Raji (cell line): ENCODE results near the gene ZNF423.

ENCODE experiments used
- POLR2A ChIP-seq: IDR thresholded peaks from 2 replicates; pipeline ENCODE4 v1.6.1; 2011; ENCODE audit warnings: low read depth, low read length, control low read depth; ENCODE audit not compliant: insufficient read depth

Gene ZNF423

DNA sequence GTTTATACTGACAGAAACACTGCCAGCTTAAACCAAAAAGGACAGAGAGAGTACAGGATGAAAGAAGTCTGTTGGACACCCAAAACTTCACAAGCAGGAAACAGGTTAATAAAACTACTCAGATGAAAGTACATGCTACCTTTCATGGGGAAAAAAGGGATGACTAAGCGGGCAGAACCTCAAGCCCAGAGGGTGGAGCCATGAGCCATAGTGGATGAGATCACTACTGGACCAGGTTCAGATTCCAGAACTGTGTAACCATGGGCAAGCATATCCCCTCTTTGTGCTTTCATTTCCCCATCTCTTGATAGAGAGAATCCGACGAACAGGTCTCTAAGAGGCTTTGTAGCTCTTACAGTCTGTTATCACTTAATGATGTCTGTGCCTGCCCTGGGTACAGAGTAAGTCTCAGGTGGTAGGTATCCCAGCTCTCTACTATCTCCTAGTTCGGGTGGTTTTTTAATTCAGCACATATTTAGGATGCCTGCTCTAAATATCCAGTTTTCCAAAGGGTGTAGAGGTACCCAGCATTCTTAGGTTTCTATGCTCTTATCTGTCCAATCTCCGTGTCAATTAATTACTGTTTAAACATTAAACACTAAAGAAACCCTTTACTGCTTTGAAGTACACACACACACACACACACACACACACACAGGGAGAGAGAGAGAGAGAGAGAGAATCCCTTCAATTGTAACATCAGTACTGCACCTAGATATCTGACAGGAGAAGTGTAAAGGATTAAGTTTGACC is 206.7 kb downstream of the ZNF423 start:
- TF ChIP-seq POLR2A = no peak

DNA sequence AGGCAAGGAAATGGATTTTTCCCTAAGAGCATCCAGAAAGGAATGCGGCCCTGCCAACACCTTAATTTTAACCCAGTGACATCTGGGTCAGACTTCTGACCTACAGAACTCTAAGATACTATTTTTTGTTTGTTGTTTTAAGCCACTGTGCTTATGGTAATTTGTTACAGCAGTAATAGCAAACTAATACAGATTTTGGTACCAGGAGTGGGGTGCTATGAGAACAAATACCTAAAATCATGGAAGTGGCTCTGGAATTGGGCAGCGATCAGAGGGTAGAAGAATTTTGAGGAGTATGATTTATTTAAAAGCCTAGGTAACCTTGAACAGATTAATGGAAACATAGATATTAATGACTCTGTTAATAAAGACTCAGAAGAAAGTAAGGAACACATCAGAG is 208.2 kb downstream of the ZNF423 start:
- no peak for TF ChIP-seq POLR2A

DNA sequence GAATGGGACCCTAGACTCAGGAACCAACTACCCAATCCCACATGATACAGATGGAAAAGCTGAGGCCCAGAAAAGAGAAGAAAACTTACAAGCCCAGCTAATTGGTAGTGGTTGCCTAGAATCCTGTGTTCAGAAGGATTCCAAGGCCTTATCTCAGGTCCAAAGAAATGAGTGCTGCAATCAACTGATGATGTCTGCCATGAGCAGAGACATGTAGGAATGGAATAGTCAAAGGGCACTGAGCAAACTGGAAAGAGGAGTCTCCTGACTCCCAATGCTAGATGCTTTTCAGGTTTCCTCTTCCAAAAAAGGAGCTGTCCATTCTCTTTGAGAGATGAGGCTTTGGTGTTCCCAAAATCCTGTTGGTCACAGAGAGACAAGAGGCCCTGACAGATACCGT is 210.6 kb downstream of the ZNF423 start:
- no peak for TF ChIP-seq POLR2A

DNA sequence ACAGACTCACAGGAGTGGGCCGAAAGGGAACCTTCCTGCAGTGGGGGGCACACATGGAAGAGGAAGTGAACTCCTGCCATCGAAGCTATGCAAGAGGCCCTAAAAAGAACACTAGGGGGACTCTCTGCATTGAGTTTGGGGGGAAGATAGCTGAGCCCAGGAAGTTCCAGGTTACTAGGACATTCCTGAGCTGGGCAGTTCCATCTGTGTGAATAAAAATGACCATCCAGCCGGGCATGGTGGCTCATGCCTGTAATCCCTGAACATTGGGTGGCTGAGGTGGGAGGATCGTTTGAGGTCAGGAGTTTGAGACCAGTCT is 211.8 kb downstream of the ZNF423 start:
- TF ChIP-seq POLR2A = no peak

DNA sequence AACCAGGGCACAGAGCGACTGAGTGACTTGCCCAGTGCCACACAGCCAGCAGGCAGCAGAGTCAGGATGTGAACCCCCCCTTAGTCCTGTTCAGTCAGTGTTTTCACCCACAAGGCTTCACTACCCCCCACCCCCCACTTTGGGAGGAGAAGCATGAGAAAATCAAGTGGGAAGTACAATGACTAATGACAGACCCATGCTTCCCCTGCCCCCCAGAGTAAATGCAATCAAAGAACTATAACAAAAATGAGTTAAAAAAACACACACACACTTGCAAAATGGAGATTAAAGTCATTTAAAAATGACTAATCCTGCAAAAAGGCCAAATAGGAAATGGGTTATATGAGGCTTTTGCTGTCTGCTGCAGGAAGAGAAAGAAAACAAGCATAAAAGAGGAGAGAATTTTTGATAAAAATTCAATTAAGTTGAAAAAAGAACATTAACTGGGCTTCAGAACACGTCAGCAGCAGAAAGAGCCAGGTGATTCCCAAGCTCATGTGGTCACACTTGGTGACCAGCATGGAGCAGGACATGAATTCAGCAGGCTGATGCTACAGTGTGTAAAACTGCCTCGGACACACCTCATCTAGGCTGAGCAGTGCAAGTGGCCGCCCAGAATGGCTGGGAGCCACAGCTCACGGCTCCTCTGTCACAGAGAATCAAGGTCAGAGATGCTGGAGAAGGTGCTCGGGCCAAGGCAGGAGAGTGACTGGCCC is 212.3 kb downstream of the ZNF423 start:
- TF ChIP-seq POLR2A = no peak

DNA sequence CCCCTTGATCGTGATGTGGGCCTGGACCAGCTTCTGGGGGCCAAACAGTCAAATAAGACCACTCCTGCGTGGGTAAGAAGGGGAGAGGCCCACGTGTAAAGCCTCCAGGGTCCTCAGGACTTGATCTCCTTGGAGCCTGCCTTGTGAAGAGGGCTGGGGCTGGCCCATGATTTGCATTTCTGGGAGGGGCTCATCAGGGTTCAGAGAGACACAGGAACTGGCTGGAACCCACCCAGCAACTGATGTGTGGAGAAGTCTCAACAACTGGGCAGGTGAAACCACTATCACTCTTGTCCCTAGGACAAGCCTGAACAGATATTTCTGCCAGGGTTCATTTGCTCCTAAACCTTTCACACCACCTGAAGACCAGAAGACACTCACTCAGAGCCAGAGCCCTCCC is 214.7 kb downstream of the ZNF423 start:
- TF ChIP-seq POLR2A = no peak

DNA sequence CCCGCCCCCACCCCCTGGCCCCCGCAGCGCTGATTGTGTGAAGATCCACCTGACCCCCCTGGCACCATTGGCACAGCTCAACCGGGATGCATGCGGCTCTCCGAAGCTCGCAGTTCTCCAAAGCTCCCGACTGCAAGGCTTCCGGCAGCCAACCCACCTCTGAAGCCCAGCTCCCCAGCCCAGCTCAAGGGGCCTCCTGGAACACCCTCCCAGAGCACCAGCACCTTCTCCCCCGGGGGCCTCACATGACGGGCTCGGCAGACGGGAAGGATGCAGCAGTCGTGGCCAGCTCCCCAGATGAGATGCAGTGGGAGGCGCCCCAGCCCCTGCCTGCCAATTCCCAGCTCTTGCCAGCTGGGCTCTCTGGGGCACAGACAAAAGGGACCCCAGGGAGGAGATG is 215.3 kb downstream of the ZNF423 start:
- TF ChIP-seq POLR2A = no peak

DNA sequence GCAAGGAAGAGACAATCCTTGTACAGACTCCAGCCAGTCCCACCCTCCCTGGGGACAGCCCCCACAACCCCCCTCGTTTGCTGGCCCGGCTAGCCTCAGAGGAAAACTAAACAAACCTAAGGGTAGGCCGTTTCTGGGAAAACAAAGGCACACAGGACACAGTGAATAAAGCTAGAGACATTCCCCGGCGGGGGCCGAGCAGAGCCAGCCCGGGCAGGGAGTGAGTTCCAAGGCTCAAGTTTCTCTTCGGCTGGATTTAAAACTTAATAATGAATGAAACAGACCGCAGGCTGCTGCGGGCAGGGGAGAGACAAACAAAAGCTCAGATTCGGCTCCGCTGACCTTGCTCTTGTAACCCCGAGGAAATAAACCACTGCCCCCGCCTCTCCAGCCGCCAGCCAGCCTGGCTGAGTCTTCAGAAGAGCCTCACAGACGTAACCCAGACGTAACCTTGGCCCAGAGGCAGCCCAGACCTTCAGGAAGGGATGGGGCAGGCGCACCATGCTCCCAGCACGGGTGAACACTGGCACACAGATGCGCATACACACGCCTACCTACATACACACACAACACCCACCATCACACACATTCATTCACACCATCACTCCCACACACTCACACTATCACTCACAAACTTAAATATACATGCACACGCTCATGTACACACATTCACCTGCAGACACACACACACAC is 216.0 kb downstream of the ZNF423 start:
- no peak for TF ChIP-seq POLR2A

DNA sequence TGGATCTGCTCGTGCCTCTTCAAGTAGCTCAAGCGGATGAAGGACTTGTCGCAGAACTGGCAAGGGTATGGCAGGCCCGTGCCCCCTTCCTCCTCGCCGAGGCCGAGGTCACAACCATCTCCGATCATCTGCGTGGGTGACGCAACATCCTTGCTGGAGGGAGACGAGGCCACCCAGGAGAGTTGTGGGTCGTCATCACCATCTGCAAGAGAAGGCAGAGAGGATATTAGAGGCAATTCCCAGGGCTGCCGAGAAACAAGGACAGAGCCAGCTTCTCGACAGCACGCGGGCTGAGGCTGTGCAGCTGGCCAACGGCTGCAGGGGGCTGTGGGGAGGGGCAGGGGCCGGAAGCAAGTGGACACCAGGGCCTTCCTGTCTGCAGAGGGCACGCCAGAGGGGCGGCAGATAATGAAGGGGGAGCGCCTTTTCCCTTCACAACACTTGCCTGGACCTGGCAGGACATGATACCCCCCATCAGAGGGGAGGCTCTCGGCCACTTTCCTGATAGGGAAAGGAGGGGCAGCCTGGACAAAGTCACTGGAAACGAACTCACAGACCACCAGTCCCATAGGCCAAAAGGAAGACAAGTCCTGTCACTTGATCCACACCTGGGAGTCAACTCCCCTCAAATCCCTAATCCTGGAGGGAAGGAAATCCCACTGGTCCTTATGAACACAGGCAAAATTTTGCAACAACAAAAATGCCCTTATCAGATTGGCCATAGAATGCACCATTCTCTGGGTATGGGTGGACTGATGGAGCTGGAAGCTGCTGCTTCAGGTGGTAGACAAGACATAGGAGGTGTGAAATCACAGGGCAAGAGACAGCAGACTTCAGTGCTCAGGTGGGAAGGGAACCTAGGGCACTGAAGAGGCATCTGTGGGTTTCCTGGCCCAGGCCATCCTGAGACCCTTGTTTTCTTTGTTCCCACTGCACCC is 217.0 kb downstream of the ZNF423 start:
- no peak for TF ChIP-seq POLR2A

DNA sequence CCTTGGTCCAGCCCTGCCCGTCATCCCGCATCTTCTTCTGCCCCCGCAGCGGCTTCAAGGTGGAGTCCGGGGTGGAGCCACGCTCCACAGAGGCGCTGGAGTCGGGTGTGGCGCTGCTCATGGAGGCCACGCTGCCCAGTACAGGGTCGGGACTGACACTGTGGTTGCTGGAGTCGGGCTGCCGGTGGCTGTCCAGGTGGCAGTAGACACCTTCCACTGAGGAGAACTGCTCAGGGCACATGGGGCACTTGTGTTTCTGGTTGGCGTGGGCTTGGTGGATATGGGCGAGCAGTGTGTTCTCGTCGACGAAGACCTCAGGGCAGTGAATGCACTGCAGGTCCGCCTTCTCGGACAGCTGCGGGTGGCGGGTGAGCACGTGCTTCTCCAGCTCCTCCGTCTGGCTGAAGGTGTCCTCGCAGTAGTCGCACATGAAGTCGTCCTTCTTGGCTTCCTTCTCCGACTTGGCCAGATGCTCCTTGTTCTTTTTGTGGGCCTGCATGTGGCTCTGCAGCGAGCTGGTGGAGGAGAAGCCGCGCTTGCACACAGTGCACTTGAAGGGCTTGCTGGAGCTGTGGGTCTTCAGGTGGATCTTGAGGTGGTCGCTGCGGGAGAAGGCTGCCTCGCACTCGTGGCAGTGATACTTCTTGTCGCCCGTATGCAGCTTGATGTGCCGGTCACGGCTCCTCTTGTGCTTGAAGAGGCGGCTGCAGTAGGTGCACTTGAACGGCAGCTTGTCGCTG is 217.8 kb downstream of the ZNF423 start:
- TF ChIP-seq POLR2A = no peak

DNA sequence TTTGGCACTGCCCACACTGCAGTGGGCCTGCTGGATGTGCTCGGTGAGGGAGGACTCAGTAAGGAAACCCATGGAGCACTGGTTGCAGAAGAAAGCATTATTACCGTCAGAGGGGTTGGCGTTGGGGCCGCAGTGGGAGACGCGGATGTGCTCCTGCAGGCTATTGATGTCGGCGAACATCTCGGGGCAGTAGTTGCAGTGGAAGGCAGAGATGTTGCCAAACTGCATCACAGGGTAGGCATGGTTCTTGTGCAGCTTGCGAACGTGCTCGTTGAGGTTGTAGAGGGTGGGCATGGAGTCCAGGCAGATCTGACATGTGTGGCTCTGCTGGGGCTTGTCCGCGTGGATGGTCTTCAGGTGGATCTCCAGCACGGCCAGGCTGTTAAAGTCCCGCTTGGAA is 218.4 kb downstream of the ZNF423 start:
- TF ChIP-seq POLR2A = no peak

DNA sequence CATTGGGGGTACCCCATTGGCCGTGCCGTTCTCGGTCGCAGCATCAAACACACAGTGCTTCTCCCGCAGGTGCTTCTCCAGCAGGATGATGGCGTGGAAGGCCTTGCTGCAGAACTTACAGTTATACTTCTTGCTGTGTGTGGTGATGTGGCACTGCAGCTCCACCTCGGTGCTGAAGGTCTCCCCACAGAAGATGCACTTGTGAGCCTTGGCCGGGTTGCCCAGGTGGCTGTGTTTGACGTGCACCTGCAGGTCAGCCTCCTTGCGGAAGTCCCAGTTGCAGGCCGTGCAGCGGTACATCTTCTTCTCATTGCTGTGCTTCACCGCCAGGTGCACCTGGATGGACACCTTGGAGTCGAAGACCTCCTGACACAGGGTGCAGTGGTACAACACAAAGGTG is 219.3 kb downstream of the ZNF423 start:
- no peak for TF ChIP-seq POLR2A

DNA sequence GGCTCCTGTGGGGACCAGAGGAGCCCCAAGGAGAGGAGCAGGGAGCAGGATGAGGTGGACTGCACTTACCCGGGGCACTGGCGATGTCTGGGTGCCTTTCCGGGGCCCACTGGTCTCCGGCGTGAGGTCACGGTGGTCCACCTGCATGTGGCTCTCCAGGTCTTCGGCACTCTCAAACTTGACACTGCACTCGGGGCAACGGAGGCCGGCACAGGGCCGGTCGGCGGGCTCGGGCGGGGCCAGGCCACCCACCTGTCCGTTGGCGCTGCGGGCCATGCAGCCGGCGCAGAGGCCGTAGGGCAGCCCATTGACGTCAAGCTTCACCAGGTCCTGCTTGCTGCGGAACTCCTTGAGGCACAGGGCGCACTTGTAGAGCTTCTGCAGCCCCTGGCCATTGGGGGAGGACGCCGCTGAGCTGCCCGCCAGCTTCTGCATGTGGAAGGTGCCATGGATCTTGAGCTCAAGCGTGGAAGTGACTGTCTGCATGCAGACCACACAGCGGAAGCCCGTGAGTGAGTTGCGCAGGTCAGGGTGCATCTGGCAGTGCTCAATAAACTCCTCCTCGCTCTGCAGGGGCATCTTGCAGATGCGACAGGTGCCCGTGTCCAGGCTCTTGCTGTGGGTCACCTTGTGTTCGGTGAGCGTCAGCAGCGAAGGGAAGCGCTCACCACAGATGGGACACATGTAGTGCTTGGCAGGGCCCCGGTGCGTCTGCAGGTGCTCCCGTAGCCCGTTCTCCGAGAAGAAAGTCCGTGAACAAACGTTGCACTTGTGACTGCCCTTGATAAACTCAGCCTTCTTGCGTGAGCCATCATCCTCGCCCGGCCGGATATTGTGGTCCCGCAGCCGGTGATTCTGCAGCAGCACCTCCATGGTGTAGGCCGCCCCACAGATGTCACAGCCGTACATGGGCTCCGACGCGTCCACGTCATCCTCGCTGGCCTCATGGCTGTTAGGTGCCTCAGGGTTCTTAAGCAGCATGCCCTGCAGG is 220.0 kb downstream of the ZNF423 start:
- TF ChIP-seq POLR2A = no peak
